GM18861 (cell line): ENCODE results near the gene KIFBP.
"Not testable (repeated sequence)": the region's sequence is repeated elsewhere in the genome, so short reads cannot be mapped to it uniquely, and the experiment has no call there.

Source experiments
- ATAC-seq: cut with Tn5 transposase; IDR thresholded peaks from one replicate; pipeline ENCODE4 v1.9.1; 2021; ENCODE audit not compliant: unreplicated experiment

The KIFBP gene

DNA sequence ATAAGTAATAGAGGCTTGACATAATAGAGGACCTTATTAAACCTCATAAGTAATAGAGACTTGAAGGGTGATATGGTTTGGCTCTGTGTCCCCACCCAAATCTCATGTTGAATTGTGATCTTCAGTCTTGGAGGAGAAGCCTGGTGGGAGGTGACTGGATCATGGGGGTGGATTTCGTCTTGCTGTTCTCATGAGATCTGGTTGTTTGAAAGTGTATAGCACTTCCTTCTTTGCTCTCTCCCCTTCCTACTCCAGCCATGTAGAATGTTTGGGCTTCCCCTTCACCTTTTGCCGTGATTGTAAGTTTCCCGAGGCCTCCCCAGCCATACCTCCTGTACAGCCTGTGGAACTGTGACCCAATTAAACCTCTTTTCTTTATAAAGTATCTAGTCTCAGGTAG lies 8.6 kb downstream of the KIFBP start:
- no peak for ATAC-seq

GRCh38 chr10:69004821-69005220 lies 16.2 kb downstream of the KIFBP start:
- ATAC-seq, result no peak

- no peak for ATAC-seq
These were observed 17.3 kb downstream of the KIFBP start for GRCh38 chr10:69005704-69006485.

DNA sequence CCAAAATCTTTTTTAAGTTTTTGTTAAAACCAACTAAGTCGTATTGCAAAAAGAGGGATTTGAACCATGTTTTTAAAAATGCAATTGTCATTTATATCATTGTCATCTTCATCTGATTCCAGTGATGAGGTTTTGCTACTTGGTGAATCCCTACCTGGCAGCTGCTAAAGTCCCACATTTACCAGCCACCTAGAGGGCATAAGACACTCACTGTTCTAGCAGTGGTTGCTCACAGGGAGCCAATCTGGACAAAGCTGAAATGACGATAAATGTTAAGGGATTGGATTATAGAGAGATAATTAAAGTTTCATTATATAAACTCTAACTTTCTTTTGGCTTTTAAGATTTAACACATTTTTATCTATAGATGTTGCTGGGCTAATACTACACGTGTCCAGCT lies 18.7 kb downstream of the KIFBP start:
- ATAC-seq, result no peak

DNA sequence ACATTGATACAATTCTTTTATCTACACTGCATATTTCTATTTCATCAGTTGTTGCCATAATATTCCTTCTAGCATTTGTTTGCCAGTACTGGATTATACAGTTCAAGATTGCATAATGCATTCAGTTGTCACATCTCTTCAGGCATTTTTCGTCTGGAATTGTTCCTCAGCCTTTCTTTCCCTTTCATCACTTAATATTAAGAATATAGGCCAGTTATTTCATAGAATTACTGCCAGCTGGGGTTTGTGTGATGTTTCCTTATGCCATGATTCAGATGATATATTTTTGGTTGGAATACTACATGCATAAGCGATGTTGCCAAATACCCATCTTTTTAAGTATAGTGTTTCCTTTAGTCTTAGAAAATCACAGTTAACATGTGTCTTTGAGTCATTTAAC lies 20.8 kb downstream of the KIFBP start:
- no peak for ATAC-seq

DNA sequence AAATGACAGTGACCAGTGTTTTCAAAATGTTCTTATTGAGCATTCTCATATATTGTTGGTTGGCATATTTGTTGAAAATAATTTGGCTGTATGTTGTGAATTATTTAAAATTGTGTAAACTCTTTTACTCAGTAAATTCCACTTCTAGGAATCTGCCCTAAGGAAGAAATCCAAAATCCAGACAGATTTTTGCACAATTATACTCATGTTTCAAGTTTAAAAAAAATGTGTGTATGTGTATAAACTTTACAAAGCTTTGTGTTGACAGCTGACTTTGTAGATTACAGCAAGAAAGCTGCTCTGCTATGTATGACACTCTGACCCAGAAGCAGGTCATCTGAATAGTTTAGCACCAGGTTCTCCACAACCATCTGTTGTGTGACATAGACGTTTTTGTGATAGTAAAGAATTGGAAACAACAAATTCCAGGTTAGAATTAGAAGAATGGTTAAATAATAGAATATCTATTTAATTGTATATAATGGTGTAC lies 21.6 kb downstream of the KIFBP start:
- ATAC-seq, result no peak

DNA sequence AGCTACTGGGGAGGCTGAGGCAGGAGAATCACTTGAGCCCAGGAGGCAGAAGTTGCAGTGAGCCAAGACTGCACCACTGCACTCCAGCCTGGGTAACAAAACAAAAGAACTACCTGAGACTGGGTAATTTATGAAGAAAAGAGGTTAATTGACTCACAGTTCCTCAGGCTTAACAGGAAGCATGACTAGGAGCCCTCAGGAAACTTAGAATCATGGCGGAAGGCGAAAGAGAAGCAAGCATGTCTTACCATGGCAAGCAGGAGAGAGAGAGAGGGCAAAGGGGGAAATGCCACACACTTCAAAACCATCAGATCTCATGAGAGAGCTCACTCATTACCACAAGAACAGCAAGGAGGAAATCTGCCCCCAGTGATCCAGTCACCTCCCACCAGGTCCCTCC lies 24.2 kb downstream of the KIFBP start:
- ATAC-seq, result not testable (repeated sequence)

GRCh38 chr10:69014171-69014570 lies 25.6 kb downstream of the KIFBP start:
- no peak for ATAC-seq

DNA sequence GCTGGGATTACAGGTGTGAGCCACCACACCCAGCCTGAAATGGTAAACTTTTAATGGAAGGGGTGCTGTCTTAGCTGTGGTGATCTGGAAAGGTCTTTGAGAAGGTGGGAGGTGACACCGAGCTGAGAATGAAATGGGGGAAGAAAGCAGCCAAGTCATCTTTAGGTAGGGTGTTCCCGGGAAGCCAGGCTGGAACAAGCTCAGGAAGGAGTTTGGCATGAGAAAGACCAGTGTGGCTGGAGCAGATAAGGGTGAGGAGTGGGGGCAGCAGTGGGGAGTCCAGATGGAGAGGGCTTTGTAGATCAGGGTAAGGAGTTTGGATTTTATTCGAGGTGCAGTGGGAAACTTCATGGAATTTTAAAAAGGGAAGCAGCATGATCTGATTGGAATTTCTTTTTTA lies 30.0 kb downstream of the KIFBP start:
- ATAC-seq, result no peak

- ATAC-seq, result no peak
These were observed 34.0 kb downstream of the KIFBP start for GRCh38 chr10:69022611-69023010.

DNA sequence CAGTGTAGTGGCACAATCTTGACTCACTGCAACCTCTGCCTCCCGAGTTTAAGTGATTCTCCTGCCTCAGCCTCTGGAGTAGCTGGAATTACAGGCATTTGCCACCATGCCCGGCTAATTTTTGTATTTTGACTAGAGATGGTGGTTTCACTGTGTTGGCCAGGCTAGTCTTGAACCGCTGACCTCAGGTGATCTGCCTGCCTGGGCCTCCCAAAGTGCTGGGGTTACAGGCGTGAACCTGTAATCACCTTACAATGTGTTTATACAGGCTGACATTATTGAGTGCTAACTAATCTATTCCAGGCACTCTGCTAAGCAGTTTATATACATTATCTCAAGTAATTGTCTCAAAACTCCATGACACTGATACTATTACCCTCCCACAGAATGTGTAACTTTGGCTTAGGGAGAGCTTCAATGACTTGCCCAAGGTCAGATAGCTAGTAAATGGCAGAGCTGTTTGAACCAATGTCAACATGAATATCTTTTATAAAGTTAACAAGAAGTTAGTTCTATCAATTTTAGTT lies 36.8 kb downstream of the KIFBP start:
- no peak for ATAC-seq

DNA sequence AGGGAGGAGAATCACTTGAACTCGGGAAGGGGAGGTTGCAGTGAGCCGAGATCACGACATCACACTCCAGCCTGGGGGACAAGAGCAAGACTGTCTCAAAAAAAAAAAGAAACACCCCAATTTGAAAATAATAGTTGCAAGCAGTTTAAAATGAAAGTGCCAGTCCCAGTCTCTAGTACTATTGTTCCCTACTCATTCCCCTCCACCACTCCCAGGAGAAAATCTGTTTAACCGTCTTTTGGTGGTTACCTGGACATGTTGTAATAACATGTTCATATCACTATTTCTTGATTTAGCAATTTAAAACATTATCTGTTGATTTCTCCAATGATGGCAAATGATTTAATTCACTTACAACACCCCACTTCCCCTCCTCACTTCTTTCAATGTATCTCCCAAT lies 44.7 kb downstream of the KIFBP start:
- no peak for ATAC-seq

DNA sequence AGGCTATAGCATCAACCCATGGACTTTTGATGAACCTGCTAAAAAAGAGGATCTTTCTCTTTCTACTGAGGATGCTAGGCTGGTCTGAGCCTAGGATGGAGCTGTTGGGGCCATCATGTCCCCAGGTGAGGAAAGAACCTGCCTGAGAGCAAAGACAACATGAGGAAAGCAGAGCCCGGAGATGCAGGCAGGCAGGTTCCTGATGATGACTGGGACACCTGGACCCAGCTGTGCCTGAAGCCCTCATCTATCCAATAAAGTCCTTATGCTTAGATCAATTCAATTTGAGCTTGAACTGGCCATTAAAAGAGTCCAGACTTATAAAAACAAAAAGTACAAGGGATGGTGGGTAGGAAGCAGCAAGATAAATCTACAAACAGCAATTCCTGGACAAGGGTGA lies 48.9 kb downstream of the KIFBP start:
- no peak for ATAC-seq

DNA sequence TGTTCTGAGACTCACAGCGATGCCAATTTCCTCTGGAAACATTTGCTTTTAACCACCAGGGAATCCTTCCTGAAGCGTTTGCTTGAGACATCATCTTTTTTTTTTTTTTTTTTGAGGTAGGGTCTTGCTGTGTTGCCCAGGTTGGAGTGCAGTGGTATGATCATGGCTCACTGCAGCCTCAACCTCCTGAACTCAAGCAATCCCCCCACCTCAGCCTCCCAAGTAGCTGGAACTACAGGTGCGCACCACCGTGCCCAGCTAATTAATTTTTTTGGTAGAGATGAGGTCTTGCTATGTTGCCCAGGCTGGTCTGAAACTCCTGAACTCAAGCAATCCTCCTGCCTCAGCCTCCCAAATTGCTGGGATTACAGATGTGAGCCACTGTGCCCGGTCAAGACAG lies 52.3 kb downstream of the KIFBP start:
- ATAC-seq, result not testable (repeated sequence)

DNA sequence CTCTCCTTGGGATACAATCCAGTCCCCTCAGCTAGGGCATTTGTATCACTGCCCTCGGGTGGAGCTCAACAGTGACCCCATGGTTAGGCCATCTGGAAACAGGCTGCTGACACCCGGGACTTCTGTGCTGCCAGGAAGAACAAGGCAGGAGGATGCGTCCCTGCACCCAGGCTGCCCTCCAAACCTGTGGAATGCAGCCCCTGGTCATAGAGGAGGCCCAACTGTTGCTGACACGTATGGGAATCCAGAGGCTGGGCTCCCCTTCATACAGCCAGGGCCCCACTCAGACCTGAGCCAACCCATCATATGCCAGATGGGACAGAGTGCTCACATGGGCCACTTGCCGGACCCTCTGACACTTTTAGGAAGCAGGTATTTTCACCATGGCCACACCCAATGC lies 53.8 kb downstream of the KIFBP start:
- ATAC-seq, result no peak

DNA sequence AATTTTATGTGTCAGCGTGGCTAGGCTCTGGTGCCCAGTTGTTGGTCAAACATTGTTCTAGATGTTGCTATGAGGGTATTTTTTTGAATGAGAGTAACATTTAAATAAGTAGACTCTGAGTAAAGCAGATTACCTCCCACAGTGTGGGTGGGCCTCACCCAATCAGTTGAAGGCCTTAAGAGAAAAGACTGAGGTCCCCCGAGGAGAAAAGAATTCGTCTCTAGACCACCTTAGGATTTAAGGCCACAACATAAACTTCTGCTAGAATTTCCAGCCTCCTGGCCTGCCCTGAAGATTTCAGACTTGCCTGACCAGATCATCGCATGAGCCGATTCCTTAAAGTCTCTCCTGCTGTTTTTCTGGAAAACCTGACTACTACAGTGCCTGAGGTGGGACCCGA lies 54.2 kb downstream of the KIFBP start:
- ATAC-seq, result no peak

DNA sequence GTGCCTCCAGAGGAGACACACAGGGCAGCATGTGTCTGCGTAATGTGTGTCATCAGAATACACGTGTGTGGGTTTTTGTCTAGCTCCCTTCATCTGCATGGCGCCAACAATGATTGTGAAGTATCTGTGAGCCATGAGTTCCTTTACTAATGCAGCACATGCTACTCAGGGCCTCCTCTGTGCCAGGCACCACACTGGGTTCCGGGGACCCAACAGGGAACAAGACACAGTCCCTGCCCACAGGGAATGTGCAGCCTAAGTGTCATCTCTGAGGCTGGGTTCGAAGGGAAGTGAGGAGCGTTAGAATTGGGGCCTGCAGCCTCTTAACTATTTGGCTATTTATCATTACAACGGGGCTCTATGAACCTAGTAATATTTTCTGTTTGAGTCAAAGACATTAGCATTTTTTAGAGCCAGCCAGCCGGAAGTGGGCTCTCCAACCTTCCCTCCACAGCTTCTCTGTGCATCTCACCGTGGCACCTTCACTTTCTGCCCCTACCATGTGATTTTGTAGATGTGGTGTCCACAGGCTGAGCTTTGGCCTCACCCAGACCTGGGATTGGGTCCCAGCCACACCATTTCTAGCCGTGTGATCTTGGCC lies 55.4 kb downstream of the KIFBP start:
- ATAC-seq, result peak; percentile 47

DNA sequence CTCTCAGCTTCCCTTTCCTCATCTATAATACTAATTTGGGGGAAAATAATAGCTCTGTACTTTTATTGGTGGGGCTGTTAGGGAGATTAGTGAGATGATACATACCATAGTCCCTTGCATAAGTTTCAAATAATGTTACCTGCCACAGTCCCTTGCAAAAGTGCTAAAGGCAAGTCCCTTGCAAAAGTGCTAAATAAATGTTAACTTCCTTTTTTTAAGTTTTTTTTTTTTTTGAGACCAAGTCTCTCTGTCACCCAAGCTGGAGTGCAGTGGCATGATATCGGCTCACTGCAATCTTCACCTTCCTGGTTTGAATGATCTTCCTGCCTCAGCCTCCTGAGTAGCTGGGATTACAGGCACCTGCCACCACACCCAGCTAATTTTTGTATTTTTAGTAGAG lies 55.9 kb downstream of the KIFBP start:
- peak; percentile 2 for ATAC-seq

GRCh38 chr10:69045441-69046300 lies 57.1 kb downstream of the KIFBP start:
- ATAC-seq, result peak; percentile 59

DNA sequence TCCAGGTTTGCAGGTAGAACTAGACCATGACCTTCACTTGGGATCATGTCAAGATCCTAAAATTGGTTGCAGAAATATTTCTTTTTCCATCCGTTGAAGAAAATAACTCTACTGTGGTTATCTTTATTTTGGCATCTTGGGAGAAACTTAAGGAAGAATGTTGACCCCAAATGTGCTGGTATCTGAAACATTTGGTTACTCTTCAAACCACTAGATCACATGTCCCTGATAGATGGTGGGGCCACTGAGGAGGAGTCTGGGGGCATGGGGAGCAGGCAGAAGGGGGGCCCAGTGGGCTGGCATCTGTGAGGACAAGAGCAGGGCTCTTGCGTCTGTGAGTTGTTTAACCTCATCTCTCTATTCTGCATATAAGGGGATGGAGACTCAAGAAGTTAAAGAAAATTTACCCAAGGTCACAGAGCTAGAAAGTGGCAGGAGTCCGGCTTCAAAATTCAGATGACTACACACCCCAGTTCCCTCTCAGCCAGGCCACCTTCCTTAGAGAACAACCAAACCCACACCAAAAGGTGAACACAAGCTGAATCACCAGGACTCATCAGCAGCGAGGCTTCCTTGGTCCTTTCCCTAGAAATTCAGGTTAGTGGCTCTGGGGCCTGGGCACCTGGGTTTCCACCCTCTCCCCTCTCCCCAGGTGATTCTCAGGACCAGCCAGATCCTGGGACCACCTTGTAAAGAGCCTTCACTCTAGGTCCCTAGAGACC lies 58.7 kb downstream of the KIFBP start:
- ATAC-seq, result no peak

- ATAC-seq, result no peak
These were observed 59.5 kb downstream of the KIFBP start for GRCh38 chr10:69048103-69048502.
